GM12874 (cell line): Measurements from ENCODE around the gene TNFSF13.

ENCODE experiments used
- CTCF ChIP-seq: IDR thresholded peaks from 2 replicates; pipeline ENCODE4 v1.5.1; 2011; ENCODE audit warnings: low read depth, mild to moderate bottlenecking, control low read depth, low read length, moderate library complexity; ENCODE audit not compliant: insufficient read depth

Gene TNFSF13

GRCh38 chr17:7583253-7584109, 24.9 kb downstream of the TNFSF13 start, which contains the start of gene MPDU1:
MPDU1 (plus strand) TSS chr17:7583852; CDS start chr17:7583863, 11 bp downstream.
- no peak for TF ChIP-seq CTCF

- no peak for TF ChIP-seq CTCF
These were observed 28.3 kb downstream of the TNFSF13 start for GRCh38 chr17:7586673-7587419.

- TF ChIP-seq CTCF: no peak
These were observed 29.0 kb downstream of the TNFSF13 start for GRCh38 chr17:7587420-7588151.

- no peak for TF ChIP-seq CTCF
These were observed 30.1 kb downstream of the TNFSF13 start for GRCh38 chr17:7588553-7589203.

GRCh38 chr17:7589204-7589868, 30.8 kb downstream of the TNFSF13 start:
- peak; percentile 74 for TF ChIP-seq CTCF

- no peak for TF ChIP-seq CTCF
These were observed 31.5 kb downstream of the TNFSF13 start, which contains the start of gene SOX15 for GRCh38 chr17:7589891-7590691. SOX15 (minus strand) TSS chr17:7590094; CDS start chr17:7589676, 418 bp downstream.
